KMS-11 (cell line): Measurements from ENCODE around the gene CD58.

Source experiments
- H2AFZ ChIP-seq: fragments of 200-600 bp; sonication (generic); 2 replicates; pipeline ENCODE4 v1.6.1; 2016; ENCODE audit warnings: antibody characterized with exemption, mixed run types, low read depth
- H3K27ac ChIP-seq: fragments of 200-600 bp; sonication (generic); 2 replicates; pipeline ENCODE4 v1.6.1; 2016; ENCODE audit warnings: mild to moderate bottlenecking, mixed run types
- H3K27me3 ChIP-seq: fragments of 200-600 bp; sonication (generic); 2 replicates; pipeline ENCODE4 v1.6.1; 2017; ENCODE audit warnings: mild to moderate bottlenecking, low read depth, mixed run types, moderate library complexity; ENCODE audit not compliant: insufficient read depth
- H3K36me3 ChIP-seq: fragments of 200-600 bp; sonication (generic); 2 replicates; pipeline ENCODE4 v1.6.1; 2017; ENCODE audit warnings: mild to moderate bottlenecking, mixed run types; ENCODE audit not compliant: insufficient read depth
- H3K4me1 ChIP-seq: fragments of 200-600 bp; sonication (generic); 2 replicates; pipeline ENCODE4 v1.6.1; 2016; ENCODE audit warnings: mild to moderate bottlenecking, low read depth, mixed run types; ENCODE audit not compliant: poor library complexity, severe bottlenecking
- H3K4me2 ChIP-seq: fragments of 200-600 bp; sonication (generic); 2 replicates; pipeline ENCODE4 v1.7.0; 2016; ENCODE audit warnings: mild to moderate bottlenecking, mixed run types
- H3K4me3 ChIP-seq: fragments of 200-600 bp; sonication (generic); IDR thresholded peaks from 2 replicates; pipeline ENCODE4 v1.6.1; 2017; ENCODE audit warnings: low read depth, low read length, mixed read lengths; ENCODE audit not compliant: insufficient read depth
- H3K79me2 ChIP-seq: fragments of 200-600 bp; sonication (generic); 2 replicates; pipeline ENCODE4 v1.6.1; 2016; ENCODE audit warnings: low read depth, mixed run types; ENCODE audit not compliant: insufficient read depth
- H3K9ac ChIP-seq: fragments of 200-600 bp; sonication (generic); 2 replicates; pipeline ENCODE4 v1.6.1; 2016; ENCODE audit warnings: mild to moderate bottlenecking, mixed run types
- H4K20me1 ChIP-seq: fragments of 200-600 bp; sonication (generic); 2 replicates; pipeline ENCODE4 v1.6.1; 2016; ENCODE audit warnings: mild to moderate bottlenecking, mixed run types; ENCODE audit not compliant: insufficient read depth
- CTCF ChIP-seq: fragments of 200-600 bp; sonication (generic); conservative IDR thresholded peaks from 2 replicates; pipeline ENCODE4 v1.6.1; 2017; ENCODE audit warnings: low read depth, mild to moderate bottlenecking, antibody characterized with exemption, low read length, moderate library complexity, mixed read lengths

The CD58 gene

GRCh38 chr1:116513956-116514355 lies 56.9 kb downstream of the CD58 start:
- H3K79me2 ChIP-seq, result no peaks in the 10 kb centered on the region
- H3K4me3 ChIP-seq, result no peak overlapping the region
- H3K9ac ChIP-seq, result no peak overlapping the region
- no peak overlapping the region for H2AFZ ChIP-seq
- no peak overlapping the region for H3K4me2 ChIP-seq
- H3K27me3 ChIP-seq, result no peaks in the 10 kb centered on the region
- H3K4me1 ChIP-seq, result peaks cover 7% of the 10 kb centered on the region
- H4K20me1 ChIP-seq, result no peaks in the 10 kb centered on the region
- no peak overlapping the region for H3K27ac ChIP-seq
- no peaks in the 10 kb centered on the region; the same call in 1 of the 2 replicates for H3K36me3 ChIP-seq
- no peak for TF ChIP-seq CTCF

- Histone ChIP-seq H2AFZ (no peak overlapping the region), H3K27ac (no peak overlapping the region), H3K4me1 (peaks cover 20% of the 10 kb centered on the region), H3K36me3 (no peaks in the 10 kb centered on the region; the same call in 1 of the 2 replicates), H3K79me2 (no peaks in the 10 kb centered on the region), H4K20me1 (no peaks in the 10 kb centered on the region), H3K4me3 (no peak overlapping the region), H3K4me2 (no peak overlapping the region), H3K27me3 (no peaks in the 10 kb centered on the region), H3K9ac (no peak overlapping the region)
- no peak for TF ChIP-seq CTCF
Observed at GRCh38 chr1:116511459-116512019, 59.3 kb downstream of the CD58 start.

- Histone ChIP-seq H3K9ac (no peak overlapping the region), H3K4me3 (no peak overlapping the region), H2AFZ (no peak overlapping the region), H3K79me2 (no peaks in the 10 kb centered on the region), H3K27me3 (no peaks in the 10 kb centered on the region), H3K36me3 (no peaks in the 10 kb centered on the region; the same call in 1 of the 2 replicates), H3K4me1 (peaks cover 20% of the 10 kb centered on the region), H3K27ac (no peak overlapping the region), H3K4me2 (no peak overlapping the region), H4K20me1 (no peaks in the 10 kb centered on the region)
- TF ChIP-seq CTCF, result no peak
Observed at GRCh38 chr1:116510361-116510760, 60.5 kb downstream of the CD58 start.

GRCh38 chr1:116508984-116509980 lies 61.5 kb downstream of the CD58 start:
- Histone ChIP-seq H3K27ac (no peak overlapping the region), H3K4me2 (no peak overlapping the region), H3K79me2 (no peaks in the 10 kb centered on the region), H3K4me3 (no peak overlapping the region), H2AFZ (no peak overlapping the region), H3K36me3 (no peaks in the 10 kb centered on the region; the same call in 1 of the 2 replicates), H3K27me3 (no peaks in the 10 kb centered on the region), H3K9ac (no peak overlapping the region), H3K4me1 (peaks cover 26% of the 10 kb centered on the region), H4K20me1 (no peaks in the 10 kb centered on the region)
- no peak for TF ChIP-seq CTCF
